HG02840 (cell line): ENCODE results near the gene ZFAND3.

Experiments used
- ATAC-seq: cut with Tn5 transposase; IDR thresholded peaks from one replicate; pipeline ENCODE4 v1.9.1; 2021; ENCODE audit warnings: mild to moderate bottlenecking, moderate library complexity, moderate number of reproducible peaks; ENCODE audit not compliant: unreplicated experiment, low FRiP score

Gene ZFAND3, protein sequence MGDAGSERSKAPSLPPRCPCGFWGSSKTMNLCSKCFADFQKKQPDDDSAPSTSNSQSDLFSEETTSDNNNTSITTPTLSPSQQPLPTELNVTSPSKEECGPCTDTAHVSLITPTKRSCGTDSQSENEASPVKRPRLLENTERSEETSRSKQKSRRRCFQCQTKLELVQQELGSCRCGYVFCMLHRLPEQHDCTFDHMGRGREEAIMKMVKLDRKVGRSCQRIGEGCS

DNA sequence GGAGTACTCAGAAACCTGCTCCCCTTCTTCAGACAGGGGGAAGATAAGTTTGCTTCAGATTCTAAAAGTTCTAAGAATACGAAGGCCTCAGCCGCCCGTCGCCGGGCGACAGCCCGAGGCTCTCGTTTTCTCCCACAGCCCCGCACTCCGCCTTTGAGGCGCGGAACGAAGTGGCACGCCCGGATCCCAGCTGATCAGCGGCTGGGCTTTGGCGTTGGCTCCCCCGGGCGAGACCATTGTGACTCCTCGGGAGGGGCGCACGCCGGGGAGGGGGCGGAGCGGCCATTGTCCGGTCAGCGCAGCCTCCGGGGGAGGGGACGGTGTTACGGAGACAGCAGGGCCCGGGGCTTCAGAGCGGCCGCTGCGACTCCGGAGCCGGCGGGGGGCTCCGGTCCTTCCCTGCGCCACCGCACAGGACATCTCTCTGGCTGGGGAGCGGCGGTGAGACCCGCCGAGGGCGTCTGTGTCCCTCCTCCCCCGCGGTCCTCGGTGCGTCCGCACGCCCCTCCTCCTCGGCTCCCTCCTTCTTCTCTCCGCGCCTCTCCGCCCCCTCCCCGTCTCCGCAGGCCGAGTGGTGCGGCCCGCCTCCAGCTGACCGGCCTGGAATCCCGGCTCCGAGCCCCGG, at the start of gene ZFAND3:
Gene ZFAND3, plus strand, starts transcription at position 551 of the 625 bp plus-strand sequence. CDS start 219 bp downstream, outside the sequence.
- peak; percentile 84 for ATAC-seq

DNA sequence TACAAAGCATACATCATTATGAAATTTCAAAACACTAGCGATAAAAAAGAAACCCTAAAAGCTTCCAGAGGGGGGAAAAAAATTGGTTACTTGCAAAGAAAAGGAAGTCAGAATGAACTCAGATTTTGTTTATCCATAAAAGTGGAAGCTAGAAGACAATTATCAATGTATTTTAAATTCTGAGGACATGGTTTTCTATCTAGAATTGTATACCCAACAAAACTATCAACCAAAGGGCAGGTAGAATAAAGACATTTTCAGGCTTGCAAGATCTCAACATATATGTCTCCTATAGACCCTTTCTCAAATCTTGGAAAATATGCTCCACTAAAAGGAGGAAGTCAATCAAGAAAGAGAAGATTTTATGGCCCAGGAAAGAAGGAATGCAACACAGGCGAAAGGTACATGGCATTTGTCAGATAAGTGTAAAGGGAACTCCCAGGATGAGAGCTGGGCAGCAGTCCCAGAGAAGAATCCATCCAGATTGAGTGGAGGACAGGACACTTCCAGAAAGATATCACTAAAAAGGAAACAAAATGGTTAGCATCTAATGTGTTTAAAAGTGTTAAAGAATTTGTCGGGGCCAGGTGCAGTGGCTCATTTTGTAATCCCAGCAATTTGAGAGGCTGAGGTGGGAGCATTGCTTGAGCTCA, 45.4 kb upstream of the ZFAND3 start:
- no peak for ATAC-seq

DNA sequence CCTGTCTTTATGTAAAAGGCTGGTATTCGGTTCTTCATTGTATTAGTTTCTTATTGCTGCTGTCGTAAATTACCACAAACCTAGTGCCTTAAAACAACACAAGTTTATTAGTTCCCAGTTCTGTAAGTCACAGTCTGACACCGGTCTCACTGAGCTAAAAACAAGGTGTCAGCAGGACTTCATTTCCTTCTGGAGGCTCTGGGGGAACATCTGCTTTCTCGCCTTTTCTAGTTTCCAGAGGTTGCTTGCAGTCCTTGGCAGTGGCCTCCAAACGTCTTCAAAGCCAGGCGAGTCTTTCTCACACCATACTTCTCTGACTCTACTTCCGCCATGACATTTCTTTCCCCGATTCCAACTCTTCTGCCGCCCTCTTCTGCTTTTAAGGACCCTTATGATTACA, 43.0 kb upstream of the ZFAND3 start:
- ATAC-seq: no peak

DNA sequence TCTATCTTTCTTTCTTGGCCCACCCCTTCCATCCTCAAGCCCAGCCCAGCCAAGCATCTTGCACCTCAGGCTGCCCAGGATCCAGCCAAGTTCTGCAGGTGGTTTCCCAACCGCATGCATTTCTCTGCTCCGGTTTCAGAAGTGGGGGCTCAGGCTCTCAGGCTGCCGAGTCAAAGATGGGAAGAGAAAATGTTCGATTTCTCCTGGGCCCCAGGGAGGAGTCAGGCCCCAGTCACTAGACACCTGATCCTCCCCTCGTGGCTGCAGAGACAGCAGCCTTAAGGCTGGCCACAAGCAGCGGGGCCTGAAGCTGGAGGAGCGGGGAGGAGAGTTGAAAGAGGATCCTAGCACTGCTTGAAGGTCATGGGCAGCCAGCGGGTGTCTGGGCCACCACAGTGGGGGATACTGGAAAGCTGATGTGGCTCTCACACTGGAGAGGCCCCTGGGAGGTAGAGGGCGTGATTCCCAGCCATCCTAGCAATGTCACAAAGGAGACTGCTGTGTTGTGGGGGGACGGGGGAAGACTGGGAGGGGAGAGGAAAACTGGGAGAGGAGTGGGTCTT, 42.2 kb upstream of the ZFAND3 start:
- no peak for ATAC-seq

DNA sequence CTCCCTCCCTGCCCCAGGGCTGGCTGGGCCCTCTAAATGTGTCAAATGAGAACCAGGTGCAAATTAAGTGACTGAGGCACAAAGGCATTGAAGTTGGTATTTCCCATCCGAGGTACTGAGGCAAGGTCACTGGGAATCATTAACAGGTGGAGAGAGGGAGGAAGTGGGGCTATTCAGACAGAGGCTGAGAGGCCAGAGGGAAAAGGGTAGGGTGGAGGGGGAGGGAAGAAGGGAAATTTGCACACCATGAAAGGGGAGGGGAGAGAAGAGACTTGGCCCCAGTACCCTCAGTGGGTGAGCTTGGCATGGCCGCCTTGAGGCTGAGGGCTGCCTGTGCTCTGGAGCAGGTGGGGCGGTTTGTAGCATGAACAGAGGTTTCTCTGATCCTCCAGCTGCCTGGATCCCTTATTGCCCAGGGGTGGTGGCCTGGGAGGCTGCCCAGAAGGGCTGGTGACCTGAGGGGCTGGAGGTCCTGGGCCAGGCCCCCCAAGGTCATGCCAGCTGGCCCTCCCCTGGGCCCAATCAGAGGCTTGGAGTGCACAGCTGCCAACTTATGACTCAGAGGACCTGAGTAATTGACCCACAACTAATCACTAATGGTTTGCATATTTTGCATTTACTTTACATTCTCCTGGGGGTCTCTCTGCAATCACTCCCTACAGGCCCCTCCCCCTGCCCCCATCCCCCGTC, 40.3 kb upstream of the ZFAND3 start:
- no peak for ATAC-seq

DNA sequence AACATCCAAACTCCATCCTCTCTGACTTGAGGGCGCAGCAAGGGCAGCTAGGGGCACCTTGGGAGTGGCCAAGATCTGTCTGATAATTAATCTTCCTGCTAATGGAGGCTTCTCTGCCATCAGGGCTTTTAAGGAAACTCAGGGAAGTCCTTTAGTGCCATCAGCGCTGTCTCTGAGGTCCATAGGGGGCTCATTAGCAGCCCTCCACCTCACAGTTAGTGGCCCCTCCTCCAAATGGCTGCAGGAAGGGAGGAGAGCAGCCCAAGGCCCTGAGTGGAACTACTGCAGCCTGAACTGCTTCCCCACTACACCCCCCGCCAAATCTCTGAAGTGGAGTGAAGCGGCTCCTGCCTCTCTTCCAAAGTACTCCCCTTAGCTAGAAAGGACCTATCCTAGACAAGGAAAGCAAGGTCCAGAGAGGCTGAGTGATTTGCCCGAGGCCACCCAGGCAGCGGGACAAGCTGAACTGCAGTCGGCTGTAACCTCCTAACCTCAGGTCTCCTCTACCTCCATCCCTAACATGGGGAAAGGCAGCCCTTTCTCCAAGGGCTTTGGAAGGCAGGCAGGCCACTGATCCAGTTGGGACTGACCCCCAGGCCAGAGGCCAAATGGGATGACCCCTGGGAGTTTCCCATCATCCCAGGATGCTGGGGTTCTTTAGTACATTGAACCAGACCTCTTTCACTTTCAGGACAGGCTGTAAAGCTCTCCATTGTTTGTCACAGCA, 39.5 kb upstream of the ZFAND3 start:
- ATAC-seq: no peak

DNA sequence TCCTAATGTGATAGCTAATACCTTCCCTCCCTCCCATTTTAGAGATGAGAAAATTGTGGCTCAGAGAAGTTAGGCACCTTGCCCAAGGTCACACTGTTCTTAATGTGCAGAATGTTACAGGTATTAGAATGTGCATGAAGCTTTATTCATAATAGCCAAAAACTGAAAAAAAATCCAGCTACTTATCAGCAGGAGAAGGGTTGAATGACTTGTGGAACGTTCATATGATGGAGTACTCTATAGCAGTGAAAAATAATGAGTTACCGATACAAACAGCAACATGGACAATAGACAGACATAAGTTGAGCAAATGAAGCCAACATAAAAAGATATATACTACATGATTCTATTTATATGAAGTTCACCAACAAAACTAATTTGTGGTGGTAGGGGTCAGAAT, 37.7 kb upstream of the ZFAND3 start:
- ATAC-seq: no peak

DNA sequence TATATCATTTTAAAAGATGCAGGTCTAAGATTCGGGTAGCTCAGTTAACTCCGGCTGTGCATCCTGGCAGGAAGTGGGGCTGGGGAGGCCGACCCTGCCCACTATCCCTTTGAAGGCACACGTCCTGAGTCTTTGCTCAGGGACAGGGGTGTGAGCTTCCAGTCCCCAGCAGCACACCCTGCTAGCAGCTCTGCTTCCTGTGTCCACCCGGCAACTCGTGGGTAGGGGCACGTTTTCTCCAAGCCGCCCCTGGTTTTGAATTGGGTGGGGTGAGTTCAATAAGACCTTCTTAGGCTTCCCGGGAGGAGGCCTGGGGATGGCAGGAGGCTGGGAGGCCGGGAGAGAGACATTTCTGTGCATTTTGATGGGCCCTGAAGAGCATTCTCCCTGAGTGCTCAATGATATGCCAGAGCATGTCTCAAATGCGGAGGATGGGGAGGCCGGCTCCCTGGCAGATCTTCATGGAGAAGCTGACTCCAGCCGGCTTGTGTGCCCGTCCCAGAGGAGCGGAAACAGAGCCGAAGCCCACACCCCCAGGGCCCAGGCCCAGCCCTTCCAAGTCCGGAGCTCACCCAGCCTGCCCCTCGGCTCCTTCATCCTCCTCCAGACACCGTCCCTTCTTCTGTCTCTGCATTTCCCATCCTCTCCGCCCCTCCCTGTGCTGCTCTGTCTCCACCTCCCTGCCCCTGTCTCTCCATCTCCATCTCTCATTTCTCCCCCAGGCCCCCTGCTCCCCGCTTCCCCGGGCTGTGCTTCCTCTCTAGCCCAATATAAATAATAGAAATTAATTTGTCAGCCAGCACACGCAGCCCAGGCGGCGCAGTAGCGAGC, 36.3 kb upstream of the ZFAND3 start:
- no peak for ATAC-seq

DNA sequence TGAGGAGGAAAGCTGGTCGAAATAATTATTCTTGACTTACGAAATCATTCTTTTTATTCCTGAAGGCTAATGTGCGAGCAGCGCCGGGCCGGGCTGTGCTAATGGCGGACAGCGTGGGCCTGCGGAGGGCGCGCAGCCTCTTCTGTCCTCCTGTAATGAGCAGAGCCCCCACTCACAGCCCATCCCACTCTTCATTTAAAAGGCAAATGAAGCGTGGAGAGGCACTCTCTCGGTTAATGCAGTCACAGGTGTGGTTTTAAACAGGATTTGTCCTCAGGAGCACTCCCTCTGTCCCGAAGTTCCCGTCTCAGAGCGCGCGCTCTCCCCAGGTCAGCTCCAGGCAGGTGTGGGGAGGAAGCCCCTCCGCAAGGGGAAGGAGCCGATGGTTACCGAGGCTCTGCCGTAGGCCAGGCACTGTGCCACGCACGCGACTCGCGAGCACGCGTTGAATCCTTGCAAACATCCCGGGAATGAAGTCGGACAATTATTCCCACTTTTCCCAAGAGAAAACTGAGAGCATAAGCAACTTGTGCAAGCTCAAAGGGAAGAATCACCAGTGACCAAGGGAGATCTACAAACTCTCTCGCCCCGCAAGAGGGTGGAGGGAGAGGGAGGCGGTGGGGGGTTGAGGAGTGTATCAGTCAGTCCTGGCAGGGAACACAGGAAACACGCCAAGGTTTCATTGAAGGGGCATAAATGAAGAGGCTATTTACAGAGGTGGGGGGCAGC, 35.5 kb upstream of the ZFAND3 start:
- ATAC-seq: no peak

DNA sequence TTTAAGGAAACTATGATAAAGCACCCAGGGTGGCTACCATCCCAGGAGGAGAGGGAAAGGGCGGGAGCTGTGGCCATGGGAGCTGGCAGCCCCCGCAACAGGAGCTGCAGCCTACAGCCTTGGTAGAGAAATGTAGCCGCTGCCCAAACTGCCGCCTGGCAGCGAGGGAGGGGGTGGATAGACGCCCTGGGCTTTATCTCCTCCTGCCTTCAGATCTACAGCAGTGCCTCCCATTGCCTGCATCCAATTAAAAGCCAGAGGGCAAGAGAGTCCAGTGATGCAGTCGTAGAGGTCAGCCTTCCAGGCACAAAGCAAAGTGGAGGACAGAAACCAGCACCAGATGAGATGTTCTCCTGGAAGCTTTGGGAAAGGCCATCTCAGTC, 35.0 kb upstream of the ZFAND3 start:
- ATAC-seq: no peak

DNA sequence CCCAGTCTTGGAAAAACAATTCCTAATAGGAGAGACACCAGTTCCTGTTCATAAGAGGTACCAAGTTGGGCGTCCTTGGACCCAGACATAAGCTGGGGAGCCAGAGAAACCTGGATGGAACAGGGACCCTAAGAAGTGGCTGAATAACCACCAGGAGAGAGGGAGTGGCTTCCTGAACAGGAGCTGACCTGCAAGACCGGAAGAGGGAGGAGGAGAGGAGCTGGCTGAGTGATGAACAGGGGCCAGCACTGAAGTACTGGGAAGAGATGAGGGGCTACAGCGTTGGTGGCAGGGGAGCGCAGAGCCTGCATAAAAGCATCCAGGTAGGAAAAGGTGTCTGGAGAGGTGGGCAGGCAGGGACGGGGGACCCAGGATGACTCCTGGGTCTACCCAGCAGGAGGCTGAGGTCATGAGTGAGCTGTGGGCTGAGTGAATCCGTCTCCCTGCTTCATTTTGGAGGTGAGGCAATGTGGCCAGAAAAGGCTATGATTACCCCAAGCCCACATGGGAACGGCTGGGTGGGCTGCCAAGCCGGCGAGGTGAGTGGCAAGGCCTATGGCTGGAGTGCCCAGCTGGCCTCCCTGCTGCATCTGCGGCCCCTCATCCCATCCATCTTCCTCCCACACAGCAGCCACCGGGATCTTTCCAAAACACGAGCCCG, 34.4 kb upstream of the ZFAND3 start:
- ATAC-seq: no peak

DNA sequence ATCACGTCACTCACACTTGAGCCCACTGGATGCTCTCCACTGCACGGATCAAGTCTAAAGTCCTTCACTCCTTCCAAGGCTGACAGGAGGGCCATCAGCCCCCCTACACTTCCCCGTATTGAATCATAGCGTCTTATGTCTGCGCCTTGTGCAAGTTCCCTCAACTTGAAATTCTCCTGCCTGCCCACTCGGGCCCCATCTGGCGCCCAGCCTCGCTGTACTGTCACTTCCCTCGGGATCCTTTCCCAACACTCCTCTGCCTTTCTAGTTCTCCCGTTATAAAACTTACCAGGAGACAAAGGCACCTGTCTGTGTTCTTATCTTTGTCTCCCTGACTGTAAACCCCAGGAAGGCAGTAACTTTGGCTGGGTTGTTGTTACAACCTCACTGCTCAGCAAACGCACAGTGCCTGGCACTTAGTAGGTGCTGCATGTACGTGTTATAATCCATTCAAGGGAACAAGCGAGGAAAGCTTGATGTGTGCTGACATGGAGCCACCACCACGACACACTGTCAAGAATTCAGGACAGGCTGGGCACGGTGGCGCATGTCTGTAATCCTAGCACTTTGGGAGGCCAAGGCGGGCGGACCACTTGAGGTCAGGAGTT, 33.8 kb upstream of the ZFAND3 start:
- ATAC-seq: no peak

DNA sequence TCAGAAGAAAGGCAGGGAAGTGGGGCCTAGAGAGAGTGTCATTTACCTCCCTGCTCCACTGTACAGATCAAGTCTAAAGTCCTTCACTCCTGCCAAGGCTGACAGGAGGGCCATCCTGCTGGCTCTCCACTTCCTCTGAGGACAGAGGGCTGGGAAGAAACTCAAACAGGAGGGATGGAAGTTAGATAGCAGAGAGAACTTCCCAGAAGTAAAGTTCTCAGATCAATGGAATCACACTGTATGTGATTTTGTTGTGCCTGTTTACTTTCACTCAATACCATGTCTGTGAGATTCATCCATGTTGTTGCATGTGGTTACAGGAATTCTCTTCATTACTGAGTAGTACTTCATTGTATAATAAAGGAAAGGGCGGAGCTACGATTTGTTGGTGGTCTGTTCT, 32.3 kb upstream of the ZFAND3 start:
- ATAC-seq: no peak

DNA sequence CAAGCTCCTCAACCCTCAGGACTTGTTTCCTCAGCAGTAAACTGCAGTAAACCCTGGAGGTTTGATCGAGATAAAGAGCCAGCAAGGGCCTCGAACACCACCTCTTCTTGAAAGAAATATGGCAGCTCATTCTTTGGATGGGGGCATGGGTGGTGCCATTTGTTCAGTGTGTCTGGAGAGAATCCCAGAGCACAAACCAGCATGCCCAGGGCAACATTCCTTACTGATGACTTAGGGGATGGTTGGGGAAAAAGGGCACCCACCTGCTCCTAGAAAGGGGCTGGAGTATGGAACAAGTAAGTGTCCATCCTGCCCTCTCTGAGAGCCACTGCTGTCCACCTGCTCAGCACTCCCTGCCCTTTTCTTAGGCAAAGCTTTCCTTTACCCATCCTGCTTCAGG, 31.3 kb upstream of the ZFAND3 start:
- no peak for ATAC-seq

DNA sequence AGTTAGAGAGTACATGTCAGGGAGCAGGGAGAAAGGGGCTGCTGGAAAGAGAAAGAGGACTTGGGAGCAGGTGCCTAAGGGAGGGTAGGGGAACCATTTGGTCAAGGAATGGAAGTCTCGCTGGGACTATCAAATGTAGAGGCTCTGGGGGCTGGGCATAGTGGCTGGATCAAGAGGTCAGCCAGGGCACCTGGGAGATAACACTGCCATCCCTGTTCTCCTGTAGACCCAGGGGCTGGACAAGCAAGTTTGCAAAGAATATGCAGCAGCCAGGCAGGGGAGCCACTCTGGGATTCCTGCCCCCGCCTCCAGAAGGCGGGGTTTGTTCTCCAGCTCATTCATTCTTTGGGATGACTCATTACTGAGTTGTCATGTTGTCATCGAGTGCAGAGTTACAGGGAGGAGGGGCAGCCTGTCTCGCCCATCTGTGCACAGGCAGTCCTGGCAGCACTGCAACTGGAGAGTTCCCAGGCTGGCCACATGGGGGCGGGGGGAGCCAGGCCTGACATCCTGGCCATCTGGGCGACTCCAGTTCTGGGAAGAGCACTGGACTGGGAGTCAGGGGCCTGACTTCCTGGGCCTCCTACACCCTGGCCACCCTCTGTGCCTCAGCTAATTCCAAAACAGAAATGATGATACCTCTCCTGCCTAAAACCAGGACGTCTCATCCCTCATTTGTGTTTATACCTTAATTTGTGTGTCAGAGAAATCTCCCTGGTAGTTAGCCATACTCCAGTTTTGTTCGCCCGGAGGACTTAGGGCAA, 28.2 kb upstream of the ZFAND3 start:
- ATAC-seq: peak; percentile 80

DNA sequence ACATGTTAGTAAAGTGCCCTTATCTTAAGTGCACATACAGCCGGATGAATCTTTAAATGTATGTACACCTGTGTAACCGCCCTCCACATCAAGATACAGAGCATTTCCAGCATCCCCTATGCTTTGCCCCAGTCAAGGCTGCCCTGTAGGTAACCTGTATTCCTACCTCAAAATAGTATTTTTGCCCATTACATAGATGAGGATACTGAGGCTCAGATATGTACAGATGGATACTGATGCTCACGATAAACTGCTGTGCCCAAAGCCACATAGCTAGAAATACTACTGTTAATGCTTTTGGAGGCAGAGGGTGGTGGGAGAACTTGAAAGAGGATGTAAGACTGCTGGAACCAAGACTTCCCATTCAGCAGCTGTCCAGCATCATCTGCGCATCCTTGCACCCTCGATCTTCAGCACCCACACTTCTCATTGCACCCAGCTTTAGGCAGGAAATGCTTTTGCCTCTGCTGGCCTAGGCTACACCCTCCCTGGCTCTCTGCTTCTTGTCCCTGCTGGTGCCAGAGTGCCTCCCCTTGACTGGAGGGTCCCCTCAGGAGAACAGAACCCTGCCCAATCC, 27.0 kb upstream of the ZFAND3 start:
- no peak for ATAC-seq

DNA sequence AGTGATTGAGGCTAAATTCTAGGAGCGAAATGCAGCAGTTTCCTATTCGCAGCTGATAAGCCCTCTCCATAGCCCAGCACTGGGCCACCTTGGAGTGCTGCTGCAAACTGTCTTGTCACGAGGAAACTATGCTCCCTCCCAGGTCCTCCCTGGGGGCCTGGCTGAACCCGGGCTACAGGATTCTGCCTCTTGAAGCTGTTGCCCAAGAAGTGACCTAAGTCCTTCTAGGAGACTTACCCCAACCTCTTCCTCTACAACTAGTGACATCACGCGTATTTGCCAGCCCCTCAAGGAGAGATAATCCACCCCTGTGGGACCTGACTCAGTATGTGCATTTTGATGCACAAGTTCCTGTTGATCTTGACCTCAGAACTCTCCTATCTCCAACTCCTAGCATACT, 26.5 kb upstream of the ZFAND3 start:
- ATAC-seq: no peak
